Umbilical cord (tissue), 2 donors: ENCODE data around the gene PAQR4. TPM values are rescaled to one million over a fixed set of nuclear protein-coding genes. Genes with fewer than 3 reads are reported as not detected.

Experiments
- DNase-seq: peaks from one replicate; pipeline ENCODE4 v3.0.0-alpha.2; 2015; ENCODE audit warnings: low spot score
- total RNA-seq: library from RNA; depleted of rRNA; stranded (reverse); fragments of >200 nt; gene quantifications from one replicate; pipeline ENCODE4 v1.2.3, GENCODE V29; 2014; ENCODE audit warnings: low replicate concordance; ENCODE audit not compliant: insufficient read depth

PAQR4 gene
- total RNA-seq, 1 donor from 2014 or later, result 5.8 TPM

DNA sequence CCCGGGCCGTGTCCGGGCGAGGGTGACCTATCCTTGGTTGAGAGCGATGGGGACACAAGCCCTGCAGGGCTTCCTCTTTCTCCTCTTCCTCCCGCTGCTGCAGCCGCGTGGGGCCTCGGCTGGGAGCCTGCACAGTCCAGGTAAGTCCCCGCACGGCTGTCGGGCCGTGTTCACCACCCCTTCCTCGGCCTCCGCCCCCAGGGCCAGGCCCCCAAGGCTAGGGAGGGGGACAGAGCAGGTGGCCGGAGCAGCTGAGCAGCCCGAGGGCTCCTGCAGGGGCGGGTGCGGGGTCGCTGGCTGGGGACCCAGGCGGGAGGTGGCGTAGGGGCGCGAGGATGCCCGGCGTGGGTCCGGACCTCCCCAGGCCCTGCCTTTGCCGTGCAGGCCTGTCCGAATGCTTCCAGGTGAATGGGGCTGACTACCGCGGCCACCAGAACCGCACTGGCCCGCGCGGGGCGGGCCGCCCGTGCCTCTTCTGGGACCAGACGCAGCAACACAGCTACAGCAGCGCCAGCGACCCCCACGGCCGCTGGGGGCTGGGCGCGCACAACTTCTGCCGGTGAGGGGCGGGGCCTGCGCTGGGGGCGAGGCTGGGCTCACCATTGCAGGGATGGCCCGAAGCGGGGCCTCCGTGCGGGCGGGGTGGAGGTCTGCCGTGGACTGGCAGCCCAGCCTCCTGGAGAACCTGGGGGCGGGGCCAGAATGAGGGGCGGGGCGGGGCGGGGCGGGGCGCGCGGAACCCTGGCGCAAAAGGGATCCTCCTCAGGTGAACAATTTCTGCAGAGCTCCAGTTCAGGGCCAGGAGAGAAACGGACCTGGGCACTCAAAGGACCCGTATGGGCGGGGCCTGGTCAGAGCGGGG lies 4.4 kb upstream of the PAQR4 start:
- DNase-seq, result peak; percentile 51

DNA sequence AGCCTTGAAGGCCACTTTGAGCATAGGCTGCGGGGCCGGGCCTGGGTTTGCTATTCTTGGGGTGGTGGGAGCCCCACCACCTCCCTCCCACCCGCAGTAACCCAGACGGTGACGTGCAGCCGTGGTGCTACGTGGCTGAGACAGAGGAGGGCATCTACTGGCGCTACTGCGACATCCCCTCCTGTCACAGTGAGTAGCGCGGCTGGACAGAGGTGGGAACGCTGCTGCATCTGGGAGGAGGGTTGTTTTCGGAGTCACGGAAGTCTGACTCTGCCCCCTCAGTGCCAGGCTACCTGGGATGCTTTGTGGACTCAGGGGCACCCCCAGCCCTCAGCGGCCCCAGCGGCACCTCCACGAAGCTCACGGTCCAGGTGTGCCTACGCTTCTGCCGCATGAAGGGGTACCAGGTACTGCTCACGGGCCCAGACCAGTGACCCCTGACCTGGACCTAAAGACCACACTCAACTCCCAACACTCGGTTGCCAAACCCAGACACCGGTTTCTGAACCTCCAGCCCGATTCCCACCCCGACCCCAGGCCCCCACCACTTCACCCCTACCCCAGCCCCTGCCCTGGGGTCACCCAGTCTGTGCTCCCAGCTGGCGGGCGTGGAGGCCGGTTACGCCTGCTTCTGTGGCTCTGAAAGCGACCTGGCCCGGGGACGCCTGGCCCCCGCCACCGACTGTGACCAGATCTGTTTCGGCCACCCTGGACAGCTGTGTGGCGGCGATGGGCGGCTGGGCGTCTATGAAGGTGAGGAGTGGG lies 2.9 kb upstream of the PAQR4 start:
- no peak for DNase-seq

DNA sequence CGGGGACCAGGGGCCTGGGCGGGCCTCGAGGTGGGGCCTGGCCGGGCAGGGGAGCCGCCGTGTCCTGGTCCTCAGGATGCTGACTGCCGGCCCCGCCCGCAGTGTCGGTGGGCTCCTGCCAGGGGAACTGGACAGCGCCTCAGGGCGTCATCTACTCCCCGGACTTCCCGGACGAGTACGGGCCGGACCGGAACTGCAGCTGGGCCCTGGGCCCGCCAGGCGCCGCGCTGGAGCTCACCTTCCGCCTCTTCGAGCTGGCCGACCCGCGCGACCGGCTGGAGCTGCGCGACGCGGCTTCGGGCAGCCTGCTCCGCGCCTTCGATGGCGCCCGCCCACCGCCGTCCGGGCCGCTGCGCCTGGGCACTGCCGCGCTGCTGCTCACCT lies 2.3 kb upstream of the PAQR4 start:
- no peak for DNase-seq

DNA sequence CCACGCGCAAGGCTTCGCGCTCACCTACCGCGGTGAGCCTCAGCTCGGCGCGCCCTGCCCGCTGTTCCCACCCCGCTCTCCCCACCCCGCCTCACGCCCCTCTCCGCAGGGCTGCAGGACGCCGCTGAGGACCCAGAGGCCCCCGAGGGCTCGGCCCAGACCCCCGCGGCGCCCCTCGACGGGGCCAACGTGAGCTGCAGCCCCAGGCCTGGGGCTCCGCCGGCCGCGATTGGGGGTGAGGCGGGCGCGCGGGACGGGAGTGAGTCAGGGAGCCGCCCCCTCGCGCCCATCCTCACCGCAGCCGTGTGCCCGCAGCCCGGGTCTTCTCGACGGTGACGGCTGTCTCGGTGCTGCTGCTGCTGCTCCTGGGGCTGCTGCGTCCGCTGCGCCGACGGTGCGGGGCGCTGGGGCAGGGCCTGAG lies 1.9 kb upstream of the PAQR4 start:
- DNase-seq, result no peak

DNA sequence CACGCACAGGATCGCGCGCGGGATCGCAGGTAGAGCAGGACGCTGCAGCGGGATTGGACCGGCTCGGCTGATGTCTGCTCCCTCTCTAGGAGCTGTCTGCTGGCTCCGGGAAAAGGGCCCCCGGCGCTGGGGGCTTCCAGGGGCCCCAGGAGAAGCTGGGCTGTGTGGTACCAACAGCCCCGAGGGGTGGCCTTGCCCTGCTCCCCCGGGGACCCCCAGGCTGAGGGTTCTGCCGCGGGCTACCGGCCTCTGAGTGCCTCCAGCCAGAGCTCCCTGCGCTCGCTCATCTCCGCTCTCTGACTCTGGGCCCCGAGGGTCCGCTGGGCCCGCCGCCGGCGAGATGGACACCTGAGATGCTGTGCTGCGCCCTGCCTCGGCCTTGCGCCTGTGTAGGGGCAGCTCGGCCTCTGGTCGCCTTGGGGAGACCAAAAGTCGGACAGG lies 1.4 kb upstream of the PAQR4 start:
- DNase-seq, result no peak

DNA sequence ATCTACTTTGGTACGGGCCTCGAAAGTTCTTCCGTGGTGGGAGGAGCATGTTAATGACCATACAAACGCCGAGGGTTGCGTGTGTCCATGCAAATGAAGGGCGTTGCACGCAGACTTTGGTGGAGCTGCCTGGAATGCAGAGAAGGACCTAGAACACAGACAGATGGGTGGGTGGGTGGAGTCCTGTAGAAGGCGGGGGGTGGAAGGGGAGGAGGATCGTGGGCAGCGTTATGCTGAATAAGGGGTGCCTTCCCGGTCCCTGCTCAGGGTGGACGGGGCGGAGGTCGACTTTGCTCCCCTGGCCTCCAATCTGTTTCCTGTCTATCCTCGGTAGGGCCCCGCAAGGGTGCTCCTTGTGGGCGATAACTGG lies 795 bp upstream of the PAQR4 start:
- DNase-seq, result no peak

DNA sequence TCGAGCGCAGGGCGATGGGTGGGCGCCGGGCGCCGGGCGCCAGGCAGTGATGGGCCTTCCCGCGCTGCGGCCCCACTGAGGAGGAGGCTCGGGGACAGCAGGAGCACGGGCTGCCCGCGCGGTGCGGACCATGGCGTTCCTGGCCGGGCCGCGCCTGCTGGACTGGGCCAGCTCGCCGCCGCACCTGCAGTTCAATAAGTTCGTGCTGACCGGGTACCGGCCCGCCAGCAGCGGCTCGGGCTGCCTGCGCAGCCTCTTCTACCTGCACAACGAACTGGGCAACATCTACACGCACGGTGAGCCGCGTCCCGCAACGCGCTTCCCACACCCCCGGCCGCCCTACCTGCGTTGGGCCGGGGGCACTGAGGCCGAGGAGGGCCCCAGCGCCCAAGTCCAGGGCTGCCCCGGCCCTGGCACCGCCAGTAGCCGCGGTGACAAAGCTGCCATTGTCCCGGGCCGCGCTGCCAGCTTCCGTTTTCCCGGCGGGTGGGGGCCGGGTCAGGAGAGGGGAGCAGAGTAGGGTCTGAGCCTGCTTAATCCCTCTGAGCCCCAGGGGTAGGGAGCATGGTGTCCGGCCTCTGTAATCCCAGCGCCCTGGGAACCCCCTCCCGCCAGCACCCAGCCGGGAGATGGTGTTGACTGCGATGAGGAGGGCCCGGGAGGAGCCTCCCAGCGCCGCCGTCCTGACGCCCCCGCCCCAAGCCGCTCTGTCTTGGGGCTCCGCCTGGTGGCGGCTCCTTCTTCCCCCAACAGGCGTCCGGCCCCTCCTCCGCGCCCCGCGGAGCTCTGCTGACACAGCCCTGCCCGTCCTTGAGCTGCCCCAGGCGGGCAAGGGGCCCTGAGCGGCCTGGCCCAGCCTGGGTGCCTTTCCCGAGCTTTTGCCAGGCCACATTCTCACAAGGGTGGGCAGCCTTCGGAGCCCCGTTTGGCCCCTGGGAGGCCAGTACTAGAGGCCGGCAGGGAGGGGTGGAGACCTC lies 685 bp downstream of the PAQR4 start:
- no peak for DNase-seq

DNA sequence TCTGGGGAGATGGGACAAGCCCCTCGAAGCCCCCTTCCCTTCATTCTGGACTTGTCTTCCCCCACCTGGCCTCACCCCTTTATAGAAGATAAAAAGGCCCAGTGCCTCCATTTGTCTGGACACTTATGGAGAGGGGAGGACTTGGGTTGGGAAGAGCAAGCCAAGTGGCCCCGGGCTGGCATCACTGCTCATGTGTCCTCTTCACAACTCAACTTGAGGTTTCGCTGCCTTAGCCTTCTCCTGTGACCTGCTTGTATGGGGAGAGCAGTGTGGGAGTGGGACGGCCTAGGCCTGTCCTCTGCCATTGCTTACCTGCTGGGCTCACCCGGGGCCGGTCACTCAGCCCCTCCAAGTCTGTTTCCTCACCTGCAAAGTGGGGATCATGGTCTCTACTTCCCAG lies 1.4 kb downstream of the PAQR4 start:
- no peak for DNase-seq

DNA sequence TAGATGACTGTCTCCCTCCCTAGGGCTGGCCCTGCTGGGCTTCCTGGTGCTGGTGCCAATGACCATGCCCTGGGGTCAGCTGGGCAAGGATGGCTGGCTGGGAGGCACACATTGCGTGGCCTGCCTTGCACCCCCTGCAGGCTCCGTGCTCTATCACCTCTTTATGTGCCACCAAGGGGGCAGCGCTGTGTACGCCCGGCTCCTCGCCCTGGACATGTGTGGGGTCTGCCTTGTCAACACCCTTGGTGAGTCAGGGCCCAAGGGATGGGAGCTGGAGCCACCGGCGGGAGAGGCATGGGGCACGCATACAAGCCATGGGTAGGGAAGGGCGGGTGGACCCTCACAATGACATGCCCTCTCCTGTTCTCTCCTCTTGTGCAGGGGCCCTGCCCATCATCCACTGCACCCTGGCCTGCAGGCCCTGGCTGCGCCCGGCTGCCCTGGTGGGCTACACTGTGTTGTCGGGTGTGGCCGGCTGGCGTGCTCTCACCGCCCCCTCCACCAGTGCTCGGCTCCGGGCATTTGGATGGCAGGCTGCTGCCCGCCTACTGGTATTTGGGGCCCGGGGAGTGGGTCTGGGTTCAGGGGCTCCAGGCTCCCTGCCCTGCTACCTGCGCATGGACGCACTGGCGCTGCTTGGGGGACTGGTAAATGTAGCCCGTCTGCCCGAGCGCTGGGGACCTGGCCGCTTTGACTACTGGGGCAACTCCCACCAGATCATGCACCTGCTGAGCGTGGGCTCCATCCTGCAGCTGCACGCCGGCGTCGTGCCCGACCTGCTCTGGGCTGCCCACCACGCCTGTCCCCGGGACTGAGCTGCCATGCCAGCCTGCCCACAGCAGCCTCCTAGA lies 2.2 kb downstream of the PAQR4 start:
- DNase-seq, result no peak

DNA sequence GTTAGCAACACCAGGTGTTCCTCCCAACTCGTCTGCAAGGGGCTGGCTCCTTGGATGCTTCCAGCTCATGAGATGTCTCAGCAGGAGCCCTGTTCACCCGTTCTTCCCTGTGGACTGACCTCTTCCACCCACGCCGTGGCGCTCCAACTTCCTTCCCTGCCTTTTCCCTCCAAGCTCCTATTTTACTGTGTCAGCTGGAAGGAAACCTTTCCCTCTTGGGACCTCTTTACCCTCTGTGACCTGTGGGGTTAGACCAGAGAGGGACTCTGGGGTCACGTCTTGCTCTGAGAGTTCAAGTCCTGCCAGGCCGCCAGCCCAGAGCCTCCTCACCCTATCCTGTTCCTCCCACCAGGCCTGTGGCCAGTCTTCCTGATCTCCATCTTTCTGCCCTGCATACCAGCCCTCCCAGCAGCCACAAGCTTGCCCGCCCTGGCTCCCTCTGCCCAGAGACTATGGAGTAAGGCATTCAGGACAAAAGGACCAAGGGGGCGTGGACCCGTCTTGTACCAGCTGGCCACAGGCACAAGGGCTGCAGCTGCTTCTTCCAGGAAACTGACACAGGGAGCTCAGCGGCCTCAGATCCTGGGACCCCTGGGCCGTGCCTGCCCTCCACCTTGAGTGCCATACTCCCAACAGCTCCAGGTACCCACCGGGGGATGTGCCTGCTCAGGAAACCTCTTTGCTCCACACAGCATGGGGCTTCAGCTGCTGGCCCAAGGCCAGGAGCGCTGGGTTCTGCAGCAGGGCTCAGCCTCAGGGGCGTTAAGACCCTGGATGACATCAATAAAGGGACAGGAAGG lies 3.0 kb downstream of the PAQR4 start:
- DNase-seq, result no peak

DNA sequence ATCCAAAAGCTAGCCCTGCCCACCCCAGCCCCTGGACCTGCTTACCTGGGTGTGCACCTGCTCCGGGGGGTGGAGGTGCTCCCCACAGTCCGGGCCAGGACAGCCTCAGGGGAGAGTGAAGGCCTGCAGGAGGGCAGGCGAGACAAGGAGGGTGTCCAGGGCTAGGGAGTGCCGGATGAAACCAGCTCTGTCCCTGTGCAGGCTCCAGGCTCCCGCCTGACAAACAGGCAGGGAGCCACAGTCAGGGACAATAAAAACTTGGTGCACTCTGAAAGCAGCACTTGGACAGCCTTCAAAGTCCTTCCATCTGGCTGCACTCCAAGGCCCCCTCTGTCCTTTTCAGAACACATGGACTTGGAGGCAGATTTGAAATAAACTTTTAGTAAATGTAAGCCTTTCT lies 3.9 kb downstream of the PAQR4 start:
- no peak for DNase-seq

DNA sequence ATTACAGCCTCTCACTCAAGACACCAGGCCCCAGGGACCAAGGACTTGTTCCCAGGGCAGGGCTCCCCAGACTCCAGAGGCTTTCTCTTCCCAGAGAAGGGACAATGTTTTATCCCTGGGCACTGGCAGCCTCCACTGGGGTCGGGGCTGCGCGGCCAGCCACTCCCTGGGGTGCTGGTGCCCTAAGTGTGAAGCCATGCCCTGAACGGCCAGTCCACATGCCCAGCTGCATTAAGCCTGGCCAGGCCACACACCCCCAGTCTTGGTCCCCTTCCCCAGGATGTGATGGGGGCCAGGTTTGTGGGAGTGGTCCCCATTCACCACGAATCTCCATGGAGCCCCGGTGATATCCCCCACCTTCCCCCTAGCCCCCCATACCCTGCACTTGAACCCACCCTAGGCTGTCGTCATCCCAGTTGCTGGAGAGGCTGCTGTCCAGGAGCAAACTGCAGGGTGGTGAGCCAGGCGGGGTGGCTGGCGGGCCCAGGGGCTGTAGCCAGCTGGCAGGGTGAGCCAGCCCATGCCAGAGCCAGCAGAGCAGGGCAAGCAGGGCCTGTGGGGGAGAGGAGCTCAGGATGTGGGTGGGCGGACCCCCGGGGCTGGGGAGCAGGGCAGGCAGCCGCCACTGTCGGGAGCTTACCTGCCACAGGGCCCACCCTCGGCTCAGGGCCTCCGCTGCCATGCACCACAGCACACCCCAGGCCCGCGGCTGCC lies 4.6 kb downstream of the PAQR4 start:
- DNase-seq, result no peak

DNA sequence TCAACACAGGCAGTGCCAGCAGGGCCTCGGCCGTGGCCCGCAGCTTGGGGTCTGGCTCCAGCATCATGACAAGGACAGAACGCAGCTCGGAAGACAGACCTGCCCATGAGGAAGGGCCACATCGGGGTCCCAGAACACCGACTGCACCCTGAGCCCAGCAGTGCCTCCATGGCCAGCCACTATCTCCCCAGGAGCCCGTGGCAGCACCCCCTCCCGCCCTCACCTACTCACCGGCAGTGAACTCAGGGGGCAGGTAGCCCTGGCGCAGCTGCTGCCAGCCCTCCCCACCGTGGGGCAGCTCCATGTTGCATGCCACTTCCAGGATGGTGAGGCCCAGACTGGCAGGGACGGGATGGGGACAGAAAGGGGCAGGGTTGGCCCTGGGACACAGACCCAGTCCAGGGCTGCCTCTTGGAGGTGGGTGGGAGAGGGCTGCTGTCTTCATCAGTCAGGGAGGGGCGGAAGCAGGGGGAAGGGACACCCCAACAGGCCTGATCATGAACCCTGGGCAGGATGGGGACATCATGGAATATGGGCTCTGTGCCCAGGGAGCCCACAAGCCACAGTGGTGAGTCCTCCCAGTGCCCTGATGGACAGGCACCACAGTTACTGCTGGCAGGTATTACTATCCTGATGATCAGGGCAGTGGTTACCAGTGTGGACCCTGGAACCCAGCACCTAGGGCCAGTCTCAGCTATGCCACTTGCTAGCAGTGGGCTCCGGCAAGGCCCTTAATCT lies 5.3 kb downstream of the PAQR4 start:
- DNase-seq, result no peak

DNA sequence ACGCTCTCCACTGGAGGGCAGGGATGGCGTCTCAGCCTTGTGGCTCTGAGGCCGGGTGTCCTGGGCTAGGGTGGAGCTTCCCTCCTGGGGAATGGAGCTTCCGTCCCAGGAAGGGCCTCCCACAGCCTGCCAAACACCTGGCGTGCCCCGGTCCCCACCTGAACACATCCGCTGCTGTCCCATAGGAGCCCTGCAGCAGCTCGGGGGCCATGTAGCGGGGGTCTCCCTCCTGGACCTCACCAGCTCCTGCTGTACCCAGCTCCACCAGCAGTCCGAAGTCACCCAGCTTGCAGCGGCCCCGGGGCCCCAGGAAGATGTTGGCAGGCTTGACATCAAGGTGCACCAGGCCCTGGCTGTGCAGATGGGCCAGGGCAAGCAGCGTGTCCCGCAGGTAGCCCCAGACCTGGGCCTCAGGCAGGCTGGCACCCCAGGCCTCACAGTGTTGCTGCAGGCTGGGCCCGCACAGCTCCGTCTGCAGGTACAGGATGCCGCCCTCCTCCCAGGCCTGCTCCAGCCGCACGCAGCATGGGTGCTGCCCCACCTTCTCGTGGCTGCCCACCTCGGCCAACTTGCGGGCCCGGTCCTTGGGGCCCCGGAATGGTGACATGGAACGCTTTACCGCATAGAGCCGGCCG lies 6.1 kb downstream of the PAQR4 start:
- no peak for DNase-seq

DNA sequence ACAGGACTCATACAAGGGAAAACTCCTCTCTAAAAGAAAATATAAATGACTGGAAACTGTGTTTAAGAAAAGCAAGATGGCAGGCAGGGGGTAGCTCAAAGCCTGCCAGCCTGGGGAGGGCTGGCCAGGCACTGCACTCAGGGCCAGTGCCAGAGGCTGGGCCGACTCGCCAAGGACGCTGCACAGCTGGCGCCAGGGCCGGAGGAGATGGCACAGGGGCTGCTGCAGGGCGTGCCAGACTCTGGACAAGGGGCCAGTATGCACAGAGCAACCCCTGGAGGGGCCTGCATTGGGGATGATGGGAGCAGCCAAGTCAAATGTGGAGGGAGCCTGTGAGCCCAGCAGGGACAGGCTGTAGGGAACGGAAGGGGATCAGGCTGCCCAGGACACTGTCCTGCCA lies 7.1 kb downstream of the PAQR4 start:
- DNase-seq, result no peak

DNA sequence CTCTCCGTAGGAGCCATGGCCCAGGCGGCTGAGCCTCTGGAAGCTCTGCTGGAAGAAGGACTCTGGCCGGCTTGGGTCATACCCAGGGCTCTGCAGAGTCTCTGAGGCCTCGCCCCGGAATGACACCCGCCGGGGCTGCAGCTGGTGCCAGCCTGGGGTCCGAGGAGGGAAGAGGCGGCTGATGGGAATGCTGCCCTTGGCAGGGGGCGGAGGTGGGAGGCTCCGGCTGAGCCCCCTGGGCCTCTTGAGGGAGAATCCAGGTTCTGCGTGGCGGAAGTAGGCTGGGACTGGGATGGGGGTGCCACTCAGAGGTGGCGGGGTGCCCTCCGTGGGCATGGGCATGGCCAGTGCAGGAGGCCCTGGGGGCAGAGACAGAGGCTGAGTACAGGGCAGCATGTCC lies 7.5 kb downstream of the PAQR4 start:
- DNase-seq, result no peak

DNA sequence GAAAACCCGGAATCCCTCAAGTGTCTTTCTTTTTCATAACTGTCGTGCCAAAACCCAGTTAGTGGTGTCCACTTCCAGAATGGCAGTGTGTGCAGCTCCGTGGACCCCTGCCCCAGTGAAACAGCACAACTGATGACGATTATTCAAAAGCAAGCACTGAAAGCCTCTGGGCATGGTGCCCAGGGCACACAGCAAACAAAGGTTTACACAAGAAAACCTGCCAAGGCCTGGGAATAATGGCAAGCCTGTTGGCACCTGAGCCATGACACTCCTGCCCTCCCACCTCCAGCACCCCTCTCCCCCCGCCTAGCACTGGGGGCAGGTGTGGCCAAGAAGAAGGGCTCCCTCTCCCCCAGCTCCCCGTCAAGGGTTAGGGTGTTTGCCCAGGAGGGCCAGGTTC lies 8.3 kb downstream of the PAQR4 start:
- DNase-seq, result no peak

DNA sequence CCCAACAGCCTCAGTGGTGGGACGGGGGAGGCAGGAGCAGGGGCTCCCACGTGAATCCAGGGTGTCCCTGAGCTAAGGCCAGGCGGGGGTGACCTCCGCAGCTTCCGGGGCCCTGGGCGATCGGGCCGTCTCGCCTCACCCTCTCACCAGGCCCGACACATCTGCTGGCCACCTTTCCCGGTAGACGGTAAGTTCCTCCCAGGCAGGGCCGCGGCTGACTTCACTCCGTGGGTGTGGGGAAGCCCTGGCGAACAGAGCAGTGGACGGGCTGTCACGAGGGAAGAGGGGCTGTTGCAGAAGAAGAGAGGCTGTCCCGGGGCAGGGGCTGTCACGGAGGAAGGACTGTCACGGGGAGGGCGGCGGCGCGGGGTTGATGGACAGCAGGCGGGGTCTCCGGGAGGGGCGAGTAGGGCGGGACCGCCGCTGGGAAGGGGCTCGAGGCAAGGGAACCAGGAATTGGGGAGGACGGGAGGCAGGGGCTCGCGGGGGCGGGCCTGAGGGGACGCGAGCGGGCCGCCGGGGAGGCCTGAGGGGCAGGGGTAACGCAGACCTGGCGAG lies 10.6 kb downstream of the PAQR4 start:
- DNase-seq, result no peak
